Activated T-helper 17 cell treated with anti-CD3 and anti-CD28 coated beads, Interleukin-2, amount 50 U/mL, for 72 hours (primary cell): Measurements from ENCODE around the gene ASTE1. TPM values are rescaled to one million over a fixed set of nuclear protein-coding genes. Genes with fewer than 3 reads are reported as not detected.

Source experiments
- total RNA-seq, 2 donors: library from RNA; stranded (reverse); gene quantifications; one replicate each; pipeline ENCODE4 v1.2.3, GENCODE V29; 2022

ASTE1 gene
- total RNA-seq, 2 donors from 2014 or later = 6.5 to 11.8 TPM

Other genes with a start within 250 kb of the ASTE1 start
- 10 to 100 TPM; 63.3 to 64.8 TPM for gene ATP2C1, start 132.7 kb downstream of the ASTE1 start, total RNA-seq
- gene NEK11, start 52 bp upstream of the ASTE1 start, total RNA-seq = 1 to 10 TPM; 3.1 to 3.2 TPM